Measurements from ENCODE around the gene UCMA.
"Not testable (repeated sequence)": the region's sequence is repeated elsewhere in the genome, so short reads cannot be mapped to it uniquely, and the experiment has no call there.

UCMA gene

DNA sequence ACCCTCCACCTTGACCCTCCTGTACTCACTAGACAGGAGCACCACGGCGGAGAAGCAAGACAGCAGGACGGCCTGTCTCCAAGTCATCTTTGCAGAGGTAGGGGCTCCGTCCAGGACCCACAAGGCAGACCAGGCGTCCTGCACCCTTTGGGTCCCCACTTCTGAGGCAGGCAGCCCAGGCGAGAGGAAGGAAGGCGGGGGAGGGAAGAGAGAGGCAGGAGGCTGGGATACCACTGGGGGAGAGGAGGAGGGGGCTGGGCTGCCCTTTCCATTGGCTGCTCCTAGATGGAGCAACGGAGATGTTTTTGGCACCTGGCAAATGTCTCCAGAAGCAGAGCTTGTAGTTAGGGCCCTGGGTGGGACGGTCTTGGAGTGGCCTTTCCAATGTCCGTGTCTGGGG is at the start of gene UCMA:
Gene UCMA, minus strand, starts transcription at position 203 of the 400 bp plus-strand sequence. Its CDS starts 116 bp downstream, at position 87.
- DNase-seq, result no peak

GRCh38 chr10:13282348-13282747 is 48.2 kb upstream of the UCMA start:
- not testable (repeated sequence) for DNase-seq

DNA sequence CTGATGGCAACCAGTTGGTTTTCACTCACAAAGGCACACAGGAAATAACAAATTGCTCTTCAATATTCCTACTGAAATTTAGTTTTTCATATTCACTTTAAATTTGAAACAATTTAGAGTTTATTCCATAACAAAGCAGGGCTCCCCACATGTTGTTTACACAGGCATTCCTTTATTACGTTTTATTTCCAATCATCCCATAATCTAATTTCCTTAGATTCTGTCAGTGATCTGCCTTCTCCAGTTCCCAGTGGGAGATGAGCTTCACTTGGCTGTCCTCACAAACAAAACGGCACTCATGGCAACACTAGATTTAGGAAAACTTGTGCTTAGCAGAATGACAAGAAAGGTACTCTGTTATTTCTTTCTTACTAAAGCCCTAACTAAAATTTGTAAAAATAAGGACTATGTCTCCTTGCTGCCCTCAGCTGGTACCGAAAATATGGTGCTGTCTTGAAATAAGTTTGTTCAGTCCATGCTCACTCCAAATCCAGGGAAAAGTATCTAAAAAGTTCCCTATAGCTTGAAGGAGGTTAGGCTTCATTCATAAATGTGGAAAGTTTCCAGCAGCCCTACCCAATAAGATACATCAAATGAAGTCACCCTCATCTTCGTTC is 42.7 kb upstream of the UCMA start:
- no peak for DNase-seq

- DNase-seq, result not testable (repeated sequence)
Observed at GRCh38 chr10:13276146-13276545, 42.0 kb upstream of the UCMA start.

DNA sequence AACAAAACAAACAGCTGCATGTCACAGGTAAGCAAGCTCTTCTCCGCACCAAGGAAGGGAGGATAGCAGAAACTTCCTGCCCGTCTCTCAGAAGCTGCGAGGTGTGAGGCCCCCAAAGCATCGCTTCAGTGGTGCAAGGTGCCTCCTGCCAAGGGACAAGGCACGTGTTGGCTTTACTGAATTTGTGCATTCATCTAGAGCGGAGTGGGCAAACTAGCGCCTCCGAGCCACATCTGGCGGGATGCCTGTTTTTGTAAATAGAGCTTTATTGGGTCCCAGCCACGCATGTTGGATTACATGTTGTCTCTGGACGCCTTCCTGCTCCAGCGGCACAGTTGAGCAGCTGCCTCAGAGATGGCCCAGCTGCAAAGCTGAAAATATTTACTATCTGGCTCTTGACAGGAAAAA is 38.0 kb upstream of the UCMA start:
- DNase-seq, result no peak

DNA sequence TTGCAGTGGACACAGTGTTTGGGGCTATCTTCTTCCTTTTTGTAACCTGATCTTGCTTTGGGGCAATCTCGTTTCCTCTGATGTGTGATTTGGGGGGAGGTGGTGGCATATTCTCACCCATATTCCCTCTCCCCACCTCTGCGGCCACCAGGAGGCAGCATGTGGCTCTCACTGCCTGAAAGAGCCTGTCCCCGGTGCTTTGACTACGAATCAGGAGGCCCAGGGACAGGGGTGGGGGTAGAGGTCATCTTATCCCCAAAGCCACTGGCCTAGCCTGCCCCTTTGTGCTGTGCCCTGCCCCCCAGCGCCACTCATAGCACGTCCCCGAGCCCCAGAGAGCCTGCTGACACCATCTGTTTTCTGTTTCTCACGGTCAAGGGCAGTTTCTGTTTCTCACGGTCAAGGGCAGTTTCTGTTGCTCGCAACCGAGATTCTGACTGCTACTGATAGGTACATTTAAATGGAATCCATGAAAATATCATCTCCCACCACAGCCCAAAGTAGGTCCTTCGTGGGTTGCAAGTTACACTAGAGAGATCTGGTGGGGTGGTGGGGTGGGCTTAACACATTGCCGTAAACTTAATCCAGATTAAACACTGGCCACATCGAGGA is 37.5 kb upstream of the UCMA start:
- peak; percentile 42 to 56 for DNase-seq

GRCh38 chr10:13270877-13271551 is 36.8 kb upstream of the UCMA start:
- DNase-seq, result no peak

DNA sequence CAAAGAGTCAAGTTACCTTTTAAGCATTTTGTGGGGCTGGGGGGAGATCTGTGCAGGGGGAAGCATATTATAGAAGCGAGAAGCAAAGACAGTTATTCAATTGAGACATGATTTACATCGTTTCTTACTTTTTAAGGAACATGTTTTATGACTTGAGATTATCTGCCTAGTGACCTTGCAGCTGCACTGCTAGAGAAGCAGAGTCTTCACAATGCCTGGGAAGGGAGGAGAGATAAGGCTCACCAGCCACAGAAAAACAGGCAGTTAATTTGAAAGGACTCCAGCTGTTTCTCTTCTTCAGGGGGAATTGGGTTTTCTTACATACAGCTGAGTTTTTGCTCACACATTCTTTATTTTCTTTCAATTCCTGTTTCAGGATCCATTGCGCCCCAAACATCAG is 34.7 kb upstream of the UCMA start:
- DNase-seq, result no peak

DNA sequence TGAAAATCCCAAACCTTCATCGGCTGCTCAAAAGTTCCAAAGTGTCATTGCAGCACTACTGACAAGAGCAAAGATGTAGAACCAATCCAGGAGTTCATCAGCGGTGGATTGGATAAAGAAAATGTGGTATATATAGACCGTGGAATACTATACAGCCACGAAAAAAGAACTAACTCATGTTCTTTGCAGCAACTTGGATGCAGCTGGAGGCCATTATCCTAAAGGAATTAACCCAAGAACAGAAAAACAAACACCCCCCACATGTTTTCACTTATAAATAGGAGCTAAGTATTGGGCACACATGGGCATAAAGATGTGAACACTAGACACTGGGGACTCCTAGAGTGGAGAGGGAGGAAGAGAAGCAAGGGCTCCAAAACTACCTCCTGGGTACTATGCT is 34.1 kb upstream of the UCMA start:
- no peak for DNase-seq

- DNase-seq, result no peak
Observed at GRCh38 chr10:13263591-13263990, 29.4 kb upstream of the UCMA start.

- DNase-seq, result no peak
Observed at GRCh38 chr10:13262433-13262832, 28.3 kb upstream of the UCMA start.

DNA sequence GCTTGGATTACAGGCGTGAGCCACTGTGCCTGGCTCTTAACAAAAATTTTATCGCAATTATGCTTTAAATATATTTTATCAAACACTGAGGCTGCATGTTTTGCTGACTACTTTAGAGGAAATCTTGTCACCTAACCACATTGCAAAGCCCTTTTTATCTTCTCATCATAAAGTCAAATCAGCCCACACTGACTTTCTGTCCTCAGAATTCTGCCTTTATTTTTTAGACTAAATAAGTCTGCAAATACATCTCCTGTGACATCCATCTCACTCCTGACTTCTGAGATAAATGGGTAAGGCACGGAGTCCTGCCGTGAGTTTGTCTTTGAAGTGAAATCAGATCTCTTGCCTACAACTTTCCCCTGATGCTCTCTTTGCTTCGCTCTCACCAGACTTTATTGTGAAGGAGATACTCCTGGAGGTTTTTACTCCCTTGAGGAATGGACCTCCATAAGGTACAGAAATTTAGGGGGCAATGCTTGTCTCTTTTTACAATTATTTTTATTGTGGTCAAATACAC is 23.5 kb upstream of the UCMA start:
- DNase-seq, result no peak

DNA sequence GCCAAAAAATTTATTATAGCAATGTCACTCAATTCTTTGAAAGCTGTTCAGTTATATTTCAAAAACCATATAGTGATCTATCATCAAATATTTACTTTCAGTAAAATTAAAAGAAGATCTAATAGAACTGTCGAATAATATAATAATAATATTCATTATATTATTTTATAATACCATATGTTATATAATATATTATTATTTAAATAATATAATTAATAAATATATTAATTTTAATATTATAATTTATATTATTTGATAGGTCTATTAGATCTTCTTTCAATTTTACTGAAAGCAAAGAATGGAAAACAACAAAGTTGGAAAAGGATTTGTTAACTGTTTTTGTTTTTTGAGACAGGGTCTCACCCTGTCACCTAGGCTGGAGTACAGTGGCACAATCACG is 22.5 kb upstream of the UCMA start:
- no peak for DNase-seq

GRCh38 chr10:13253726-13254125 is 19.6 kb upstream of the UCMA start:
- DNase-seq, result no peak

DNA sequence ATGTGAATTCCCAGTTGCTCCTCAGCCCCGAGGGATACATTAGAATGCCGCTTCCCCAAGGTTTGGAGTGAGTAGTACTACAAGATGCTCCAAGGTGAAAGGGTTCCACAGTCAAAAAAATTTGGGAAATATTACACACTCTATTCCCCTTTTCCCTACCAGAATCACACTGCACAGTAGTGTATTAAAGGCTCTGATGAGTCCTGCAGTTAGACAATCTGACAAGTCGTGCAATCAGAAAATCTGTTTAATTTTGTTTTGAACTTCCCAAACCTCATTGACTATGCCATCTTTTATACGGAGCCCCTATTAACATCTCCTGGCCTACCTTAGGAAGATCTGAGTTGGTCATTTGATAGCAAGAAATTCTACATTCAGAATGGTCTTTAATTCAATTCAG is 13.6 kb upstream of the UCMA start:
- no peak for DNase-seq

DNA sequence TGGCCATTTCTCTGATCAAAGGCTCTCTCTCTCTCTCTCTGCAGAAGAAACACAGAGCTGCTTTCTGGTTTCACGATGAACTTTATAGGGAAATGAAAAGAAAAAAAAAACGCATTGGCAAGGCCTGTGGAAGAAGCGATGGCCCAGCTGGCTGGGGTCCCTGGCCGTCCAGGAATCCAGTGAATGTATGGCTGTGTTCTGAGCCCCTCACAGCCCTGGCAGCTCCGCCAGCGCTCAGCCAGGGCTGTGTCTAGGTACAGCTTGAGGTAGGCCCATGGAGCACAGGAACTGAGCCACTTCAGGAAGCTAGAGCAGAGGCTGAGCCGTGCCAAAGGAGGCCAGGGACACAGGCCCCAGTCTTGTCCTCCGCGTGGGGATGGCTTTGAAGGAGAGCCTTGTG is 13.1 kb upstream of the UCMA start:
- DNase-seq, result no peak

- not testable (repeated sequence) for DNase-seq
Observed at GRCh38 chr10:13242260-13242659, 8.1 kb upstream of the UCMA start.

DNA sequence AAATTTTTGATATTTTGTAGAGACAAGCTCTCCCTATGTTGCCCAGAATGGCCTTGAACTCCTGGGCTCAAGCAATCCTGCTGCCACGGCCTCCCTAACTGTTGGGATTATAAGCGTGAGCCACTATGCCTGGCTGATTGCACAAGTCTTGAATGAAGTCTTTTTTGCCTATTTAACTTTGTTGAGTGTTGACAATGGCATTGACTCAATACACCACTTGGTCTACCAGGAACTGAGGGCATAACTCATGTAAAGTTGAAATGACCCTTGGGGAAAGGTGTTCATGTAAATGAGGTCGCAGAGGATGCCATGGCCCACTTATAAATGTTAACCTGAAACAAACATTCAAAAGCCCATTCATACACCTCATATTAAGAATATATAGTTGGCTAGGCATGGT is 7.4 kb upstream of the UCMA start:
- DNase-seq, result no peak

DNA sequence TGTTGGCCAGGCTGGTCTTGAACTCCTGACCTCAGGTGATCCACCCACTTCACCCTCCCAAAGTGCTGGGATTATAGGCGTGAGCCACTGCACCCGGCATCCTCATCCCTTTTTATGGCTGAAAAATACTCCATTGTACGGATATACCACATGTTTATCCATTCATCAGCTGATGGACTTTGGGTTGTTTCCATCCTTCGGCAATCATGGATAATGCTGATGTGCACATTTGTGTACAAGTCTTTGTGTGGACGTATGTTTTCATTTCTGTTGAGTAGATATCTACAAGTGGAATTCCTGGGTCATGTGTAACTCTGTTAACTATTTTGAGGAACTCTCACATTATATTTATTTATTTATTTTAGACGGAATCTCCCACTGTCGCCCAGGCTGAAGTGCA is 5.7 kb upstream of the UCMA start:
- DNase-seq, result no peak

- no peak for DNase-seq
Observed at GRCh38 chr10:13238271-13239077, 4.3 kb upstream of the UCMA start.

DNA sequence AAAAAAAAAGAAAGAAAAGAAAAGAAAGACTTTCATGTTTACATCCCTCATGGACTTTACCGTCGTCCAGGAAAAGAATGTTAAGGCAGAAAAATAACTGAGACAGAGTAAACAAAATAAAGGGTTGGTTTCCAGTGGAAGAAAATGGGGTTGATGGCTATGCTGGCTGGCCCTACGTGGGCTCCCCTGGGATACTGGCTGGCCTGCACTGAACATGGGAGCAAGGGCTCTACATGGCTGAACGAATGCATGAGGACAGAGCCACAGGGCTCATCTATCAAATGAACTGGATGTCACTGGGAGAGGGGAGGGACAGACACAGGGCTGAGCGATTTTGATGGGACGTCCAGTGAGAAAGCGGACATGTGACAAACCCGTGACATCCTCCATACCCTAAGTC is 2.5 kb upstream of the UCMA start:
- no peak for DNase-seq

DNA sequence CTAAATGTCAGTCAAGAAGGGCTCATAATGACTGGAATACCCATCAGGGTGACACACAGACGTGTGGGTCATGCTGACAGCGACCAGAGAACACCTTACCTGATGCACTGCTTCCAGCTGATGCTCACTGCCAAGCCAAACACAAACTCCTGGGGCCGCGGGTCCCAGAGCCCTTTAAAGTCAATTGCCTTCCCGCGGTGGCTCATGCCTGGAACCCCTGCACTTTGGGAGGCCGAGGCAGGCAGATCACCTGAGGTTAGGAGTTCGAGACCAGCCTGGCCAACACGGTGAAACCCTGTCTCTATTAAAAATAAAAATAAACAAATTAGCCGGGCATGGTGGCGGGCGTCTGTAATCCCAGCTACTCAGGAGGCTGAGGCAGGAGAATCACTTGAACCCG is 562 bp upstream of the UCMA start:
- DNase-seq, result not testable (repeated sequence)

DNA sequence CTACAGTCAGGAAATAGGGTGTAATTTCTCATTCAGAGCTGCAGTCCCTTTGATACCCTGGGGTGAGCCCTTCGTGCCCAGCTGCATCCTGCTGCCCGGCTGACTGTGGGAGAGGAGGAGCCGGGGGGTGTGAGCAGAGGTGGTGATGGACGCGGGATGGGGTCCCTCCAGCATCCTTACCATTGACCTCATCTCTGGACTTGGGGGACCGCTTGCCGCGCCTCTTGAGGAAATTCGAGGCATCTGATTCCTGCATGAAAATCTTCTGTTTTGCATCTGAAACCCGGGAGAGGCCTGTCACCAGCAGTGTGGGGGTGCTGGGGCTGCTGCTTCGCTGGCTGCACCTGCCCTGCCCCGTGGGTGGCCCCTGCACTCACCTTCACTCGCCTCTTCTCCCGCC is 816 bp downstream of the UCMA start:
- DNase-seq, result no peak

Data from activated CD4-positive, alpha-beta T cell treated with anti-CD3 and anti-CD28 coated beads for 4 hours (primary cell).